Pulmonary artery endothelial cell (primary cell): Measurements from ENCODE around the gene LDHD. TPM values are rescaled to one million over a fixed set of nuclear protein-coding genes. Genes with fewer than 3 reads are reported as not detected.
A peak's percentile ranks its signal among the peaks of the same experiment; 100 is the strongest.
"Not testable (repeated sequence)": the region's sequence is repeated elsewhere in the genome, so short reads cannot be mapped to it uniquely, and the experiment has no call there.

Source experiments
- DNase-seq: peaks from one replicate; pipeline ENCODE4 v3.0.0-alpha.2; 2011; ENCODE audit warnings: low read depth, low spot score
- total RNA-seq: library from RNA; depleted of rRNA; stranded (reverse); fragments of >200 nt; gene quantifications from 2 replicates; pipeline ENCODE4 v1.2.3, GENCODE V29; 2014

The LDHD gene
- total RNA-seq = 1.1 and 1.6 TPM in 2 replicates

- no peak for DNase-seq
Observed at GRCh38 chr16:75116081-75116910, at the start of gene LDHD. TSS of gene LDHD (minus strand) at chr16:75116780. CDS start at chr16:75116720, 60 bp downstream.

- DNase-seq = no peak
Observed at GRCh38 chr16:75160386-75160785, 43.8 kb upstream of the LDHD start.

- DNase-seq = no peak
Observed at GRCh38 chr16:75152635-75153034, 36.1 kb upstream of the LDHD start.

- no peak for DNase-seq
Observed at GRCh38 chr16:75151798-75152197, 35.2 kb upstream of the LDHD start.

GRCh38 chr16:75148311-75149195, 32.0 kb upstream of the LDHD start, which contains the start of gene ZFP1:
TSS of gene ZFP1 (plus strand) at chr16:75148524. CDS start at chr16:75152952, 4,428 bp downstream.
- peak; percentile 53 for DNase-seq

- DNase-seq = no peak
Observed at GRCh38 chr16:75147968-75148310, 31.4 kb upstream of the LDHD start.

- DNase-seq = no peak
Observed at GRCh38 chr16:75143941-75144340, 27.4 kb upstream of the LDHD start.

GRCh38 chr16:75139498-75139897, 22.9 kb upstream of the LDHD start:
- no peak for DNase-seq

GRCh38 chr16:75138636-75139035, 22.1 kb upstream of the LDHD start:
- DNase-seq = no peak

GRCh38 chr16:75138233-75138632, 21.7 kb upstream of the LDHD start:
- no peak for DNase-seq

GRCh38 chr16:75131081-75131480, 14.5 kb upstream of the LDHD start:
- DNase-seq = no peak

GRCh38 chr16:75130150-75130771, 13.7 kb upstream of the LDHD start:
- no peak for DNase-seq

- DNase-seq = not testable (repeated sequence)
Observed at GRCh38 chr16:75129421-75130149, 13.0 kb upstream of the LDHD start.

GRCh38 chr16:75127713-75128415, 11.3 kb upstream of the LDHD start:
- no peak for DNase-seq

GRCh38 chr16:75122609-75123008, 6.0 kb upstream of the LDHD start:
- DNase-seq = no peak

GRCh38 chr16:75121949-75122568, 5.5 kb upstream of the LDHD start:
- DNase-seq = no peak

- no peak for DNase-seq
Observed at GRCh38 chr16:75120253-75120652, 3.7 kb upstream of the LDHD start.

GRCh38 chr16:75118943-75119539, 2.5 kb upstream of the LDHD start:
- no peak for DNase-seq

- DNase-seq = no peak
Observed at GRCh38 chr16:75116911-75117245, 298 bp upstream of the LDHD start.
